A549 (cell line): Measurements from ENCODE around the gene IFFO2.

Experiments
- CEBPB ChIP-seq, 2 experiments: fragments of >200 bp in 1 of 2; sonication (Bioruptor Twin) in 1 of 2; formaldehyde crosslinking in 1 of 2; IDR thresholded peaks; 2 replicates each; pipeline ENCODE4 v1.6.1; 2012 to 2016
- CHD2 ChIP-seq: fragments of 150-350 bp; IDR thresholded peaks from 2 replicates; pipeline ENCODE4 v1.6.1; 2014; ENCODE audit warnings: low read length; ENCODE audit not compliant: partially characterized antibody
- EHF ChIP-seq: fragments of 250-450 bp; sonication (Bioruptor Pico); IDR thresholded peaks from 2 replicates; pipeline ENCODE4 v1.5.0; 2020; ENCODE audit warnings: mild to moderate bottlenecking
- EP300 ChIP-seq, 2 experiments: fragments of >200 bp; sonication (Bioruptor Twin); formaldehyde crosslinking; IDR thresholded peaks; 2 replicates in 1 of 2; 3 replicates in 1 of 2; pipeline ENCODE4 v1.6.1; 2016 to 2017
- FOSL2 ChIP-seq, 2 experiments: fragments of 450-650 bp in 1 of 2; fragments of >200 bp in 1 of 2; sonication (Bioruptor Twin) in 1 of 2; formaldehyde crosslinking; IDR thresholded peaks; 2 replicates each; pipeline versions ENCODE4 v1.5.0 to v1.6.1; 2016 to 2020; ENCODE audit warnings: mild to moderate bottlenecking in 1 of 2, moderate library complexity in 1 of 2
- JUN ChIP-seq, 2 experiments: fragments of >200 bp; sonication (Bioruptor Twin); formaldehyde crosslinking; IDR thresholded peaks; 2 replicates in 1 of 2; 3 replicates in 1 of 2; pipeline ENCODE4 v1.6.1; 2016 to 2017
- KDM1A ChIP-seq: fragments of 200-600 bp; sonication (generic); IDR thresholded peaks from 2 replicates; pipeline ENCODE4 v1.6.1; 2016; ENCODE audit warnings: low read depth, mild to moderate bottlenecking
- MAX ChIP-seq: IDR thresholded peaks from 2 replicates; pipeline ENCODE4 v1.6.1; 2012
- MAZ ChIP-seq: fragments of 150-350 bp; IDR thresholded peaks from 2 replicates; pipeline ENCODE4 v1.6.1; 2014; ENCODE audit warnings: antibody characterized with exemption, low read depth, low read length, borderline replicate concordance
- MYC ChIP-seq: IDR thresholded peaks from 2 replicates; pipeline ENCODE4 v1.6.1; 2012; ENCODE audit warnings: mild to moderate bottlenecking, inconsistent platforms, low read length, improper control_type of control experiment, borderline replicate concordance
- POLR2A ChIP-seq: IDR thresholded peaks from 2 replicates; pipeline ENCODE4 v1.6.1; 2012; ENCODE audit warnings: mild to moderate bottlenecking, low read length
- RCOR1 ChIP-seq: fragments of 150-350 bp; IDR thresholded peaks from 2 replicates; pipeline ENCODE4 v1.6.1; 2014; ENCODE audit warnings: antibody characterized with exemption, low read length, low read depth
- TF ChIP-seq, protein P1 (sequence below): fragments of >200 bp; sonication (Bioruptor Twin); formaldehyde crosslinking; IDR thresholded peaks from 3 replicates; pipeline ENCODE4 v1.5.1; 2016

GRCh38 chr1:18931730-18932129, 24.7 kb downstream of the IFFO2 start:
- TF ChIP-seq, protein P1, sequence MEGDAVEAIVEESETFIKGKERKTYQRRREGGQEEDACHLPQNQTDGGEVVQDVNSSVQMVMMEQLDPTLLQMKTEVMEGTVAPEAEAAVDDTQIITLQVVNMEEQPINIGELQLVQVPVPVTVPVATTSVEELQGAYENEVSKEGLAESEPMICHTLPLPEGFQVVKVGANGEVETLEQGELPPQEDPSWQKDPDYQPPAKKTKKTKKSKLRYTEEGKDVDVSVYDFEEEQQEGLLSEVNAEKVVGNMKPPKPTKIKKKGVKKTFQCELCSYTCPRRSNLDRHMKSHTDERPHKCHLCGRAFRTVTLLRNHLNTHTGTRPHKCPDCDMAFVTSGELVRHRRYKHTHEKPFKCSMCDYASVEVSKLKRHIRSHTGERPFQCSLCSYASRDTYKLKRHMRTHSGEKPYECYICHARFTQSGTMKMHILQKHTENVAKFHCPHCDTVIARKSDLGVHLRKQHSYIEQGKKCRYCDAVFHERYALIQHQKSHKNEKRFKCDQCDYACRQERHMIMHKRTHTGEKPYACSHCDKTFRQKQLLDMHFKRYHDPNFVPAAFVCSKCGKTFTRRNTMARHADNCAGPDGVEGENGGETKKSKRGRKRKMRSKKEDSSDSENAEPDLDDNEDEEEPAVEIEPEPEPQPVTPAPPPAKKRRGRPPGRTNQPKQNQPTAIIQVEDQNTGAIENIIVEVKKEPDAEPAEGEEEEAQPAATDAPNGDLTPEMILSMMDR: no peak
- TF ChIP-seq CHD2 (no peak), MYC (no peak), CEBPB (IDR thresholded peaks at IDR 0.05) (no peak), JUN (IDR thresholded peaks at IDR 0.05) (no peak), KDM1A (no peak), MAZ (no peak), POLR2A (no peak), EP300 (IDR thresholded peaks at IDR 0.05) (no peak), EHF (CRISPR knock-in tag) (no peak), RCOR1 (no peak), FOSL2 (IDR thresholded peaks at IDR 0.05) (no peak), FOSL2 (CRISPR knock-in tag; IDR thresholded peaks at IDR 0.05) (no peak), MAX (no peak)
